Ovary (tissue), 9 donors: ENCODE results near the gene HEATR3. TPM values are rescaled to one million over a fixed set of nuclear protein-coding genes. Genes with fewer than 3 reads are reported as not detected.

Experiments used
- DNase-seq, 5 donors: peaks; one replicate each; pipeline ENCODE4 v3.0.0-alpha.2; 2019 to 2020
- H3K27ac ChIP-seq, 2 donors: fragments of 200-600 bp; one replicate each; pipeline versions ENCODE4 v1.5.1 to v1.8.0; 2019 to 2022
- H3K27me3 ChIP-seq: fragments of 200-600 bp; one replicate; pipeline ENCODE4 v1.8.0; 2022
- H3K36me3 ChIP-seq: fragments of 200-600 bp; sonication (generic); one replicate; pipeline ENCODE4 v1.5.1; 2019
- H3K4me1 ChIP-seq: one replicate; pipeline ENCODE4 v1.8.1; 2013; ENCODE audit warnings: mild to moderate bottlenecking, moderate library complexity; ENCODE audit not compliant: insufficient read depth
- H3K4me3 ChIP-seq: fragments of 200-600 bp; sonication (generic); one replicate; pipeline ENCODE4 v1.5.1; 2017
- H3K9me3 ChIP-seq, 2 donors: fragments of 200-600 bp in 1 of 2; sonication (generic) in 1 of 2; one replicate each; pipeline versions ENCODE4 v1.5.1 to v1.8.1; 2013 to 2019; ENCODE audit warnings: mild to moderate bottlenecking in 1 of 2, moderate library complexity in 1 of 2
- CTCF ChIP-seq, 3 donors: fragments of 450-650 bp in 2 of 3; fragments of 200-600 bp in 1 of 3; IDR thresholded peaks; one replicate each; pipeline versions ENCODE4 v1.5.1 to v1.8.0; 2016 to 2022; ENCODE audit warnings: antibody characterized with exemption in 3 of 3, mild to moderate bottlenecking in 1 of 3
- EP300 ChIP-seq: sonication (generic); formaldehyde crosslinking; IDR thresholded peaks from one replicate; pipeline ENCODE4 v1.6.1; 2017; ENCODE audit warnings: antibody characterized with exemption
- POLR2A ChIP-seq: fragments of 450-650 bp; IDR thresholded peaks from one replicate; pipeline ENCODE4 v1.6.1; 2017; ENCODE audit warnings: antibody characterized with exemption, mild to moderate bottlenecking, moderate library complexity
- WGBS, 3 donors: extraction: QIAGEN DNeasy Blood & Tissue Kit in 1 of 3; methylation state at CpG; one replicate each; pipeline versions ENCODE4 v1.1.5 to v1.1.7; 2013 to 2017; 5-methylcytosine and 5-hydroxymethylcytosine counted together
- intact Hi-C, 4 donors: fragments of 100-400 bp; cut with DNase I; formaldehyde crosslinking; loops; one replicate each; pipeline versions ENCODE4 v1.11.0 to v1.15.1; 2022 to 2023
- polyA plus RNA-seq, 2 donors: library from polyadenylated mRNA; stranded (reverse); fragments of 200-250 nt in 1 of 2; fragments of 350-450 nt in 1 of 2; fragmentation: Illumina TruSeq in 1 of 2; extraction: RNeasy Lipid Tissue Mini Kit (QIAGEN cat#74804) in 1 of 2; gene quantifications; one replicate each; pipeline ENCODE4 v1.2.3, GENCODE V29; 2013 to 2014
- total RNA-seq, 7 donors: library from RNA; depleted of rRNA in 2 of 7; stranded (reverse); fragments of >200 nt in 2 of 7; fragmentation: NEBNext Ultra II Directional in 3 of 7; extraction: Animal tissue kit (Norgen Biotek cat#: 25700) in 3 of 7; gene quantifications; one replicate each; pipeline versions ENCODE4 v1.1.0 to v1.2.4, GENCODE V29; 2016 to 2023
- donor health status: DM: no; HTN: no; CAD: no; lungs with moderate emphysema.
- donor health status: DM: no; HTN: no; CAD: no.
- donor health status: Bipolar disorder and iron deficiency.
- donor health status: DM: yes; HTN: yes; CAD: no.
- donor health status: DM: no; HTN: no; CAD: no.
- donor health status: DM: yes; HTN: yes; CAD: no.

Gene HEATR3
- total and polyA plus RNA-seq, 9 donors = 2.4 to 15.2 (median 10.7) TPM

- no peak overlapping the region for H3K27ac ChIP-seq
- 87 to 93% (median 87%) methylated on average over 10 of the region's 10 CpGs for WGBS, 3 donors
- no peak for TF ChIP-seq EP300
Observed at GRCh38 chr16:50059111-50059510, 6.7 kb upstream of the HEATR3 start.

GRCh38 chr16:50059669-50060068 lies 6.1 kb upstream of the HEATR3 start:
- 64 to 87% (median 86%) methylated on average over 3 of the region's 3 CpGs for whole genome bisulfite sequencing, 3 donors
- intact Hi-C loops = no loop called here
- H3K9me3 ChIP-seq = no peaks in the 10 kb centered on the region

More at GRCh38 chr16:50059111-50059510, 6.7 kb upstream of the HEATR3 start:
- intact Hi-C loops = no loop called here
- no peaks in the 10 kb centered on the region for H3K27me3 ChIP-seq
- no peak for DNase-seq
- no peaks in the 10 kb centered on the region for H3K4me1 ChIP-seq
- no peaks in the 10 kb centered on the region for H3K36me3 ChIP-seq
- no peak overlapping the region for H3K4me3 ChIP-seq
- no peaks in the 10 kb centered on the region for H3K9me3 ChIP-seq

GRCh38 chr16:50061326-50061725 lies 4.4 kb upstream of the HEATR3 start:
- intact Hi-C loops = no loop called here
- WGBS, 3 donors = 0 to 42% (median 39%) methylated on average over 1 of the region's 1 CpG
- H3K36me3 ChIP-seq = no peaks in the 10 kb centered on the region
- H3K27me3 ChIP-seq = no peaks in the 10 kb centered on the region
- no peak overlapping the region for H3K4me3 ChIP-seq
- no peak for DNase-seq
- no peak overlapping the region for H3K27ac ChIP-seq
- TF ChIP-seq POLR2A (no peak), CTCF (IDR thresholded peaks at IDR 0.05) (no peak)
- H3K9me3 ChIP-seq = no peaks in the 10 kb centered on the region
- peaks cover 1% of the 10 kb centered on the region for H3K4me1 ChIP-seq

More at GRCh38 chr16:50059669-50060068, 6.1 kb upstream of the HEATR3 start:
- H3K4me1 ChIP-seq = no peaks in the 10 kb centered on the region
- no peak overlapping the region for H3K4me3 ChIP-seq
- TF ChIP-seq CTCF (IDR thresholded peaks at IDR 0.05) (no peak), POLR2A (no peak), EP300 (no peak)
- DNase-seq = no peak
- no peak overlapping the region for H3K27ac ChIP-seq
- H3K36me3 ChIP-seq = no peaks in the 10 kb centered on the region
- H3K27me3 ChIP-seq = no peaks in the 10 kb centered on the region

GRCh38 chr16:50065241-50065623 lies 538 bp upstream of the HEATR3 start:
- TF ChIP-seq EP300 = no peak
- no peak for TF ChIP-seq CTCF (IDR thresholded peaks at IDR 0.05)
- no peak for TF ChIP-seq POLR2A
- intact Hi-C loops = loop anchor here in 1 of 4 donors (5.0 kb wide), 2 partner anchors 142 to 482 kb away; partner anchors contain the start of gene NKD1
- no peaks in the 10 kb centered on the region for H3K27me3 ChIP-seq
- peak overlapping the region; percentile 76 for H3K4me3 ChIP-seq
- no peaks in the 10 kb centered on the region for H3K9me3 ChIP-seq
- peak overlapping the region in 1 of 2 donors; percentile 90 for H3K27ac ChIP-seq
- H3K4me1 ChIP-seq = peaks cover 1% of the 10 kb centered on the region
- no peaks in the 10 kb centered on the region for H3K36me3 ChIP-seq
- DNase-seq = no peak
- 76 to 81% (median 76%) methylated on average over 8 of the region's 8 CpGs for WGBS, 3 donors

GRCh38 chr16:50066482-50067289 lies 916 bp downstream of the HEATR3 start:
- H3K4me1 ChIP-seq = peaks cover 1% of the 10 kb centered on the region
- H3K27me3 ChIP-seq = no peaks in the 10 kb centered on the region
- no peaks in the 10 kb centered on the region for H3K36me3 ChIP-seq
- H3K9me3 ChIP-seq = no peaks in the 10 kb centered on the region
- 21 to 28% (median 23%) methylated on average over 33 to 34 of the region's 34 CpGs for WGBS, 3 donors
- peak overlapping the region; percentile 76 for H3K4me3 ChIP-seq
- peak overlapping the region in 1 of 2 donors; percentile 90 for H3K27ac ChIP-seq
- DNase-seq = peak in 1 of 5 donors; percentile 19
- intact Hi-C loops = loop anchor here in 1 of 4 donors (5.0 kb wide), 2 partner anchors 141 to 481 kb away; partner anchors contain the start of gene NKD1
- TF ChIP-seq EP300 (no peak), POLR2A (no peak), CTCF (IDR thresholded peaks at IDR 0.05) (no peak)
